Colon (tissue), 2 donors: ENCODE data around the gene ITPR2.
A peak's percentile ranks its signal among the peaks of the same experiment; 100 is the strongest.
"Not testable (repeated sequence)": the region's sequence is repeated elsewhere in the genome, so short reads cannot be mapped to it uniquely, and the experiment has no call there.

Source experiments
- FAIRE-seq: peaks from 2 replicates; lab custom pipeline; 2012; peaks lifted over from hg19 to GRCh38; lab: Jason Lieb, UNC
- donor health status: control.
- donor health status: control.

Gene ITPR2

GRCh38 chr12:26755362-26755761 is 77.6 kb downstream of the ITPR2 start:
- not testable (repeated sequence) for FAIRE-seq

- no peak for FAIRE-seq
Measured at GRCh38 chr12:26754148-26754547, 78.8 kb downstream of the ITPR2 start.

GRCh38 chr12:26751179-26751578 is 81.8 kb downstream of the ITPR2 start:
- FAIRE-seq: no peak

GRCh38 chr12:26750531-26751175 is 82.3 kb downstream of the ITPR2 start:
- FAIRE-seq: no peak

- FAIRE-seq: no peak
Measured at GRCh38 chr12:26749781-26750180, 83.2 kb downstream of the ITPR2 start.

GRCh38 chr12:26748741-26749431 is 84.1 kb downstream of the ITPR2 start:
- FAIRE-seq: no peak

- FAIRE-seq: no peak
Measured at GRCh38 chr12:26748412-26748740, 84.6 kb downstream of the ITPR2 start.

- FAIRE-seq: no peak
Measured at GRCh38 chr12:26746121-26746714, 86.8 kb downstream of the ITPR2 start.

GRCh38 chr12:26744697-26745440 is 88.1 kb downstream of the ITPR2 start:
- FAIRE-seq: no peak

- FAIRE-seq: no peak
Measured at GRCh38 chr12:26744042-26744626, 88.9 kb downstream of the ITPR2 start.

- no peak for FAIRE-seq
Measured at GRCh38 chr12:26741584-26742227, 91.3 kb downstream of the ITPR2 start.

GRCh38 chr12:26740991-26741390 is 92.0 kb downstream of the ITPR2 start:
- FAIRE-seq: no peak

- peak; percentile 69 for FAIRE-seq
Measured at GRCh38 chr12:26740348-26740747, 92.6 kb downstream of the ITPR2 start.

- no peak for FAIRE-seq
Measured at GRCh38 chr12:26737487-26738030, 95.4 kb downstream of the ITPR2 start.

GRCh38 chr12:26736563-26737486 is 96.2 kb downstream of the ITPR2 start:
- FAIRE-seq: no peak

GRCh38 chr12:26735249-26735639 is 97.8 kb downstream of the ITPR2 start:
- no peak for FAIRE-seq

- no peak for FAIRE-seq
Measured at GRCh38 chr12:26734510-26735248, 98.3 kb downstream of the ITPR2 start.

- FAIRE-seq: no peak
Measured at GRCh38 chr12:26732005-26732908, 100.7 kb downstream of the ITPR2 start.
